Measurements from ENCODE around the gene EHBP1.

Gene EHBP1

GRCh38 chr2:62870966-62871365 lies 165.5 kb downstream of the EHBP1 start:
- no peak overlapping the region for H3K27ac ChIP-seq
- H3K79me2 ChIP-seq (ENCODE audit: insufficient read depth, low read depth), result no peaks in the 10 kb centered on the region
- H3K9ac ChIP-seq, result no peak overlapping the region
- H3K36me3 ChIP-seq (ENCODE audit: insufficient read depth), result peaks cover 6% of the 10 kb centered on the region; the same call in 1 of the 2 replicates
- no peaks in the 10 kb centered on the region for H3K4me1 ChIP-seq (ENCODE audit: low read depth, poor library complexity, severe bottlenecking)
- H3K4me2 ChIP-seq, result no peak overlapping the region
- H3K27me3 ChIP-seq (ENCODE audit: insufficient read depth, low read depth), result no peaks in the 10 kb centered on the region
- no peak overlapping the region for H3K4me3 ChIP-seq (IDR thresholded peaks at IDR 0.05; ENCODE audit: insufficient read depth, low read depth, low read length)
- TF ChIP-seq, protein P1, sequence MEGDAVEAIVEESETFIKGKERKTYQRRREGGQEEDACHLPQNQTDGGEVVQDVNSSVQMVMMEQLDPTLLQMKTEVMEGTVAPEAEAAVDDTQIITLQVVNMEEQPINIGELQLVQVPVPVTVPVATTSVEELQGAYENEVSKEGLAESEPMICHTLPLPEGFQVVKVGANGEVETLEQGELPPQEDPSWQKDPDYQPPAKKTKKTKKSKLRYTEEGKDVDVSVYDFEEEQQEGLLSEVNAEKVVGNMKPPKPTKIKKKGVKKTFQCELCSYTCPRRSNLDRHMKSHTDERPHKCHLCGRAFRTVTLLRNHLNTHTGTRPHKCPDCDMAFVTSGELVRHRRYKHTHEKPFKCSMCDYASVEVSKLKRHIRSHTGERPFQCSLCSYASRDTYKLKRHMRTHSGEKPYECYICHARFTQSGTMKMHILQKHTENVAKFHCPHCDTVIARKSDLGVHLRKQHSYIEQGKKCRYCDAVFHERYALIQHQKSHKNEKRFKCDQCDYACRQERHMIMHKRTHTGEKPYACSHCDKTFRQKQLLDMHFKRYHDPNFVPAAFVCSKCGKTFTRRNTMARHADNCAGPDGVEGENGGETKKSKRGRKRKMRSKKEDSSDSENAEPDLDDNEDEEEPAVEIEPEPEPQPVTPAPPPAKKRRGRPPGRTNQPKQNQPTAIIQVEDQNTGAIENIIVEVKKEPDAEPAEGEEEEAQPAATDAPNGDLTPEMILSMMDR (conservative IDR thresholded peaks at IDR 0.05; ENCODE audit: low read depth, low read length), result no peak
- no peaks in the 10 kb centered on the region for H4K20me1 ChIP-seq (ENCODE audit: insufficient read depth)
- no peak overlapping the region for H2AFZ ChIP-seq (ENCODE audit: low read depth)

DNA sequence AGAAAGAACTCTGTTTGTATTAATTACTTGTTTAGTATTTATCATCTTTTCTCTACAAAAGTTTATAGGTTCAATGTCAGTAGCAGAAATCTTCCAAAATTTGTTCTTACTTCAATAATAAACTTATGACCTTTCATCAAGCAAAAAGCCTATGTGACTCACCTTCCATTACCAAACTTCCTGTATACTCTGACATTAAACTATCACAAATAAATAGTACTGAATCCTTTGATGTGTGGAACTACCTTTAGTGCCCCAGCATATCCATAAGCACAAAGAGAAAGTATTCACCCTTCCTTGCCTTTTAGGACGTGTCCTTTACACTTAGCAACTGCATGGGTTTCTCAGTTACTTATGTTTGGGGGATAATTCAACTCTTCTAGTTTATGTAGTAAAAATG lies 166.0 kb downstream of the EHBP1 start:
- Histone ChIP-seq H3K27ac (no peak overlapping the region), H3K36me3 (ENCODE audit: insufficient read depth) (peaks cover 6% of the 10 kb centered on the region; the same call in 1 of the 2 replicates)

DNA sequence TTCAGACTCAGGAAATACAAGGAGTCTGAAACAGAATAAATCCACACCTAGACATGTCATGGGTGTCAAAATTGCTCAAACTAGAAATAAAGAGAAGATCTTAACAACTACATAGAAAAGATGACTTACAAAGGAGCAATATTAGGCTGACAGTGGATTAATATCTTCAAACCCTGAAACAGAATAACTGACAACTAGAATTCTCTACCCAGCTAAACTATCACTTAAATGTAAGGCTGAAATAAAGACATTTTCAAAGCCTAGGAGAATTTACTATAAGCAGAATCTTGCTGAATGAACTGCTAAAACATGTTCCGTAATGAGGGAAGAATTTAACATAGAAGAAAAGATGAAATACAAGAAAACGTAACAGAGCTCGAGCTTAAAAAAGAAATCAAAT lies 168.1 kb downstream of the EHBP1 start:
- peaks cover 6% of the 10 kb centered on the region; the same call in 1 of the 2 replicates for H3K36me3 ChIP-seq (ENCODE audit: insufficient read depth)
- H4K20me1 ChIP-seq (ENCODE audit: insufficient read depth), result no peaks in the 10 kb centered on the region
- TF ChIP-seq, protein P1 (conservative IDR thresholded peaks at IDR 0.05; ENCODE audit: low read depth, low read length), result no peak
- no peak overlapping the region for H2AFZ ChIP-seq (ENCODE audit: low read depth)
- H3K27me3 ChIP-seq (ENCODE audit: insufficient read depth, low read depth), result no peaks in the 10 kb centered on the region
- no peak overlapping the region for H3K9ac ChIP-seq
- no peak overlapping the region for H3K4me2 ChIP-seq
- no peak overlapping the region for H3K27ac ChIP-seq
- no peaks in the 10 kb centered on the region for H3K79me2 ChIP-seq (ENCODE audit: insufficient read depth, low read depth)
- no peak overlapping the region for H3K4me3 ChIP-seq (IDR thresholded peaks at IDR 0.05; ENCODE audit: insufficient read depth, low read depth, low read length)
- no peaks in the 10 kb centered on the region for H3K4me1 ChIP-seq (ENCODE audit: low read depth, poor library complexity, severe bottlenecking)

More for the DNA sequence above, 166.0 kb downstream of the EHBP1 start:
- H3K9ac ChIP-seq, result no peak overlapping the region
- TF ChIP-seq, protein P1 (conservative IDR thresholded peaks at IDR 0.05; ENCODE audit: low read depth, low read length), result no peak
- no peak overlapping the region for H2AFZ ChIP-seq (ENCODE audit: low read depth)
- no peak overlapping the region for H3K4me2 ChIP-seq
- no peaks in the 10 kb centered on the region for H3K4me1 ChIP-seq (ENCODE audit: low read depth, poor library complexity, severe bottlenecking)
- no peak overlapping the region for H3K4me3 ChIP-seq (IDR thresholded peaks at IDR 0.05; ENCODE audit: insufficient read depth, low read depth, low read length)
- no peaks in the 10 kb centered on the region for H4K20me1 ChIP-seq (ENCODE audit: insufficient read depth)
- no peaks in the 10 kb centered on the region for H3K27me3 ChIP-seq (ENCODE audit: insufficient read depth, low read depth)
- H3K79me2 ChIP-seq (ENCODE audit: insufficient read depth, low read depth), result no peaks in the 10 kb centered on the region

DNA sequence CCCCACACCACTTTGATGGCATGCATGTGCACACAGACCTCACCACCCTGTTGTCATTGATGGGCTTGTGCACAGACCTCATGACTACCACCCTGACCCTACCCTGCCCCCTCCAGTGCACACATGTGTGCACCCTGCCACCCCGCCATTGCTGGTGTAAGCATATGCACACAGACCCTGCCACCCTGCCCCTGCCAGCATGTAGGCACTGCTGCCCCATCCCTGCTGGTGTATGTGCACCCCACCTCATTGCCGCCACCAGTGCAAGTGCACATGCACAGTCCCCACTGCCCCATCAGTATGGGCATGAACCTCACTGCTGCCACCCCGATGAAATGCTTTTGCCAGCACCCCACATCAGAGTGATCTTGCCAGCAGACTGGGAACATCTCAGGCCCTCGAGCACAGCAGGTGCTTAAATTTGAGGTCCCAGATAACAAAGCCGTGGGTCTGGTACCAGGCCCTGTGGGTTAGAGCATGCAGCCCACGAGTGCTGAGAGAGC lies 169.4 kb downstream of the EHBP1 start:
- H3K4me2 ChIP-seq, result no peak overlapping the region
- H3K79me2 ChIP-seq (ENCODE audit: insufficient read depth, low read depth), result no peaks in the 10 kb centered on the region
- no peak overlapping the region for H3K27ac ChIP-seq
- TF ChIP-seq, protein P1 (conservative IDR thresholded peaks at IDR 0.05; ENCODE audit: low read depth, low read length), result no peak
- no peak overlapping the region for H2AFZ ChIP-seq (ENCODE audit: low read depth)
- H3K36me3 ChIP-seq (ENCODE audit: insufficient read depth), result peaks cover 6% of the 10 kb centered on the region; the same call in 1 of the 2 replicates
- no peaks in the 10 kb centered on the region for H4K20me1 ChIP-seq (ENCODE audit: insufficient read depth)
- no peak overlapping the region for H3K4me3 ChIP-seq (IDR thresholded peaks at IDR 0.05; ENCODE audit: insufficient read depth, low read depth, low read length)
- no peaks in the 10 kb centered on the region for H3K27me3 ChIP-seq (ENCODE audit: insufficient read depth, low read depth)
- no peak overlapping the region for H3K9ac ChIP-seq
- no peaks in the 10 kb centered on the region for H3K4me1 ChIP-seq (ENCODE audit: low read depth, poor library complexity, severe bottlenecking)

All from KMS-11 (cell line).